SH-SY5Y (cell line): ENCODE data around the gene SPEM3.

Experiments
- GATA2 ChIP-seq: IDR thresholded peaks from 2 replicates; pipeline ENCODE4 v1.6.1; 2011; ENCODE audit warnings: mild to moderate bottlenecking, low read depth, low read length
- GATA3 ChIP-seq: IDR thresholded peaks from 2 replicates; pipeline ENCODE4 v1.6.1; 2011; ENCODE audit warnings: low read depth, mild to moderate bottlenecking, low read length, moderate library complexity

DNA sequence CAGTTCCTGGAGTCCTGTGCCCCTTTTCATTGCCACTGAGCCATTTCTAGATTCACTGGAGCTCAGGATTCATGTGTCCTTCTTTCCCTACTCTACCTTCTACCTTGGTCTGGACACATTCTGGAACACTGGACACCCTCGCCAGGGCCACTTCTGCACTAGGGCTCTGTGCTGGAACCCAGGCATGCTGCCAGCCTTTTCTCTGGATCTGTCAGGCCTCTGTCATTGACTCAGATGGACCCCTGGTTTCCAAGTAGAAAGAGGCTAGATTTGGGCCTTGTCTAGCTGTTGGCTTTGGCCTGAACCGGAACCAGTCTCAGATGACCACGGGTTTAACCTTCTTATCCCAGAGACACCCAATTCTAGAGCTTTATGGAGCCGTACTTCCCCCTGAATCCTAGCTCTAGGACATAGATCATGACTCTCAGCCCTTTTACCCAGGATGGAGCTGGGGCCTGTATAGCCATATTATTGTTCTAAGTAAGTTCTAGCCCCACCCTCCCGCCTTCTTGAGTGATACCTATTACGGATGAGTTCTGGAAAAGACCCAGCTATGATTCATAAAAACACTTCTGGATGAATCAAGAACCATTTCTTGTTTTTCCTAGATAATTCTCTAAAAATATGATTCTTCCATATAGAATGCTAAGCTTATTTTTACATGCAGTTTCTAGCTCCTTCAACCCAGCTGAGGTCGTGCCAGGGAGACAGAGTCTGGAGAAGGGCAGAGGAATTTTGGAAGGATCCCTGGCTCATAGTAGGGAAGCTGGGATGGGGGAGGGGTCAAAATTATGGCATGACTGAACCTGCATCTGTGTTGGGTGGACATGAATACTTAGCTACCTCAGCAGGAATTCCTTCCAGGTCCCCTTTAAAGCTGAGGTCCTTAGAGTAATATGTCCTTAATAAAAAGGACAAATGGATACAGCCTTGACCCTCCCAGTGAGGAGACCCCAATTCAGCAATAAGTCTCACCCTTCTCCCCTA lies 15.1 kb downstream of the SPEM3 start:
- TF ChIP-seq GATA2, result no peak
- TF ChIP-seq GATA3, result no peak
